Measurements from ENCODE around the gene SETD1B. TPM values are rescaled to one million over a fixed set of nuclear protein-coding genes. Genes with fewer than 3 reads are reported as not detected.
A peak's percentile ranks its signal among the peaks of the same experiment; 100 is the strongest.
"Not testable (repeated sequence)": the region's sequence is repeated elsewhere in the genome, so short reads cannot be mapped to it uniquely, and the experiment has no call there.

SETD1B gene
- polyA plus RNA-seq, 1 experiment: 1.1 TPM

DNA sequence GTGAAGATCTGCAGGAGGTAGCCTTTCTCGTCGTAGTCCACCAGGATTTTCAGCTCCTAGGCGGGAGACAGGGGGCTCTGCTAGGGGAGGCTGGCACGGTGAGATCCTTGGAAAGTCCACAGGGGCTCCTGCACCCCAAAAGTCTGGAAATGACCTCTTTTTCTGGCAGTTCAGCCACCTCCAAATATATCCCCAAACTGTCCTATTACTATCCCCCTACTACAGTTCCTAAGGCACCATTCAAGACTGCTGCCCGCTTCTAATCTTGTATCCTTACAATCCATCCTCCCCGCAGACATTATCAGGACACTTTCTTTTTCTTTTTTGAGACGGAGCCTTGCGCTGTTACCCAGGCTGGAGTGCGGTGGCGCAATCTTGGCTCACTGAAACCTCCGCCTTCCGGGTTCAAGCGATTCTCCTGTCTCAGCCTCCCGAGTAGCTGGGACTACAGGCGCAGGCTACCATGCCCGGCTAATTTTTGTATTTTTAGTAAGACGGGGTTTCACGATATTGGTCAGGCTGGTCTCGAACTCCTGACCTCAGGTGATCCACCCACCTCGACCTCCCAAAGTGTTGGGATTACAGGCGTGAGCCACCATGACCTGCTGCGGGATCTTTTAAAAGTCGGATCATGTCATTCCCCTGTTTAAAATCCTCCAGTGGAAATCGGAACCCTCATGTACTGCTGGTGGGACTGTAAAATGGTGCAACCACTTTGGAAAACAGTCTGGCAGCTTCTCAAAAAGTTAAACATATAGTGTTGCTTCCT lies 36.4 kb downstream of the SETD1B start:
- Histone ChIP-seq H3K4me3 (ENCODE audit: low read depth, low read length) (peak overlapping the region; percentile 75), H3K27me3 (ENCODE audit: control insufficient read depth, insufficient read depth, low read length) (no peaks in the 10 kb centered on the region), H3K9me3 (ENCODE audit: control insufficient read depth, insufficient read depth, low read length) (peaks cover 4% of the 10 kb centered on the region; the same call in 1 of the 2 replicates), H3K27ac (ENCODE audit: low read depth, low read length) (no peak overlapping the region)
- POLR2A ChIA-PET: no interaction called here
- DNase-seq (ENCODE audit: low read depth, low spot score): no peak
- TF ChIP-seq, protein P1, sequence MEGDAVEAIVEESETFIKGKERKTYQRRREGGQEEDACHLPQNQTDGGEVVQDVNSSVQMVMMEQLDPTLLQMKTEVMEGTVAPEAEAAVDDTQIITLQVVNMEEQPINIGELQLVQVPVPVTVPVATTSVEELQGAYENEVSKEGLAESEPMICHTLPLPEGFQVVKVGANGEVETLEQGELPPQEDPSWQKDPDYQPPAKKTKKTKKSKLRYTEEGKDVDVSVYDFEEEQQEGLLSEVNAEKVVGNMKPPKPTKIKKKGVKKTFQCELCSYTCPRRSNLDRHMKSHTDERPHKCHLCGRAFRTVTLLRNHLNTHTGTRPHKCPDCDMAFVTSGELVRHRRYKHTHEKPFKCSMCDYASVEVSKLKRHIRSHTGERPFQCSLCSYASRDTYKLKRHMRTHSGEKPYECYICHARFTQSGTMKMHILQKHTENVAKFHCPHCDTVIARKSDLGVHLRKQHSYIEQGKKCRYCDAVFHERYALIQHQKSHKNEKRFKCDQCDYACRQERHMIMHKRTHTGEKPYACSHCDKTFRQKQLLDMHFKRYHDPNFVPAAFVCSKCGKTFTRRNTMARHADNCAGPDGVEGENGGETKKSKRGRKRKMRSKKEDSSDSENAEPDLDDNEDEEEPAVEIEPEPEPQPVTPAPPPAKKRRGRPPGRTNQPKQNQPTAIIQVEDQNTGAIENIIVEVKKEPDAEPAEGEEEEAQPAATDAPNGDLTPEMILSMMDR (IDR thresholded peaks at IDR 0.05; ENCODE audit: low read depth, low read length): no peak
- CTCF ChIA-PET: interaction anchor here (0.7 to 6.8 kb wide), 4 partner anchors 7 to 48 kb away, joined by 4 to 38 read pairs (median 6); partner anchors contain the start of genes PSMD9 and RHOF

DNA sequence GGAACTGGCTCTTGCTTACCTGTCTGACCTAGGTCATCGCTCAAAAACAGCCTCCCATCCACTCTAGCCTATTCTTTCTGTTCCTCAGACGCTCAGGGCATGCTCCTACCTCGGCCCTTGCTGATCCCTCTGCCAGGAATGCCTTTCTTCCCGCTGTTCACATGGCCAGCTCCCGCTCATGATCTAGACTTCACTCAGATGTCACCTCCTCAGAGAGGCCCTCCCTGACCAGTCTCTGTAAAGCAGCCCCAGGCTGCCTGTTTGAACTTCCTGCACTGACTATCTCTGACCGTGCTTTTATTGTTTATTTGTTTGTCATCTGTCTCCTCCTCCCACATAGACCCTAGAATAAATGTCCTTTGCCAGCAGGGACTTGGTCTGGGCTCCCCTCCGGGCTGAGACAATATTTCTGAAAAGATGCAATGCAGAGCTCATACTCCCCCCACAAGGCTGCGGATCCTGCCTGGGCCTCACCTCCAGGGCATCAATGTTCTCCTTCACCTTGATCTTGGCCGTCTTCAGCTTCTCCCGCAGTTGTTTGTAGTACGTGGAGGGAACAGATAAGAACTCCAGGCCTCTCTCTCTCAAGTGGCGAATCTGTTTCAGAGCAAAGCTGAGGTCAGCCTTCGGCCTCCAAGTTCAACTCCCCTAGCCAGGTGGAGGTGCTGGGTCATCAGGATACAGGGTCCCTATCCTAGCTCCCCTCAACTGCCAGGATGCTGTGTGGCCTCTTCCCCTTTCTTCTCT lies 39.6 kb downstream of the SETD1B start:
- DNase-seq (ENCODE audit: low read depth, low spot score): no peak
- ChIA-PET POLR2A (interaction anchor here (0.6 to 0.8 kb wide), 2 partner anchors 55 to 504 kb away, joined by 3 to 7 read pairs; no protein-coding TSS in a partner anchor), CTCF (interaction anchor here (0.5 to 1.3 kb wide), 3 partner anchors 45 to 144 kb away, joined by 4 to 6 read pairs (median 4); partner anchors contain the start of gene PSMD9)
- H3K9me3 ChIP-seq (ENCODE audit: control insufficient read depth, insufficient read depth, low read length): peaks cover 4% of the 10 kb centered on the region; the same call in 1 of the 2 replicates
- H3K27ac ChIP-seq (ENCODE audit: low read depth, low read length): no peak overlapping the region
- no peaks in the 10 kb centered on the region for H3K27me3 ChIP-seq (ENCODE audit: control insufficient read depth, insufficient read depth, low read length)
- TF ChIP-seq, protein P1 (IDR thresholded peaks at IDR 0.05; ENCODE audit: low read depth, low read length): no peak
- no peak overlapping the region for H3K4me3 ChIP-seq (ENCODE audit: low read depth, low read length)

DNA sequence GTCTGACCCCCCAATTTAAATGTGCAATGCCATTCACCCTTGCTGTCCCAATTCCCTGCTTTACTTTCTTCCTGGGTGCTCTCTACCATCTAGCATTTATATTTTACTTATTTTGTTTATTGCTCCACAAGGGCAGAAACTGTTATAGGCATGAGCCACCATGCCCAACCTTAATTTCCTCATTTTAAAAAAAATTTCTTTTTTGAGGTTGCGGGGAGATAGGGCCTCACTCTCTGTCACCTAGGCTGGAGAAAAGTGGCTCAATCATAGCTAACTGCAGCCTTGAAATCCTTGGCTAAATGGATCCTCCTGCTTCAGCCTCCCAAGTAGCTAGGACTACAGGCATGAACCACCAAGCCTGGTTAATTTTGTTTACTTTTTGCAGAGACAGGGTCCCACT lies 41.9 kb downstream of the SETD1B start:
- TF ChIP-seq, protein P1 (IDR thresholded peaks at IDR 0.05; ENCODE audit: low read depth, low read length): no peak
- H3K4me3 ChIP-seq (ENCODE audit: low read depth, low read length): no peak overlapping the region
- CTCF ChIA-PET: no interaction called here
- no peak overlapping the region for H3K27ac ChIP-seq (ENCODE audit: low read depth, low read length)
- POLR2A ChIA-PET: interaction anchor here (0.5 to 0.6 kb wide), 2 partner anchors 16 to 49 kb away, joined by 3 read pairs; no protein-coding TSS in a partner anchor
- H3K9me3 ChIP-seq (ENCODE audit: control insufficient read depth, insufficient read depth, low read length): no peaks in the 10 kb centered on the region
- no peak for DNase-seq (ENCODE audit: low read depth, low spot score)
- no peaks in the 10 kb centered on the region for H3K27me3 ChIP-seq (ENCODE audit: control insufficient read depth, insufficient read depth, low read length)

DNA sequence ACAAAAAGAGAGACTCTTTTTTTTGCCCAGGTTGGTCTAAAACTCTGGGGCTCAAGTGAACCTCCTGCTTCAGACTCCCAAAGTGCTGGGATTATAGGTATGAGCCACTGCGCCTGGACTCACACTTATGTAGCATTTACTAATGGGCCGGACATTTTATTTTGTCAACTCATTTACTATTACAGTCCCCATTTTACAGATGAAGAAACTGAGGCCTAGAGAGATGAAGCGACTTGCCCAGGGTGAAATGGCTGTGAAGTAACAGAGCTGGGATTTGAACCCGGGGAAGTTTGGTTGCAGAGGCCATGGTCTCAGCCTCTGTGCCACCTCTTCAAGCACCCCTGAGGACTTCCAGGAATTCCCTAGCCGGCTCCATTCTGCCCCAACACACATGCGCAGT lies 45.4 kb downstream of the SETD1B start:
- ChIA-PET POLR2A (no interaction called here), CTCF (no interaction called here)
- TF ChIP-seq, protein P1 (IDR thresholded peaks at IDR 0.05; ENCODE audit: low read depth, low read length): no peak
- no peak for DNase-seq (ENCODE audit: low read depth, low spot score)
- Histone ChIP-seq H3K9me3 (ENCODE audit: control insufficient read depth, insufficient read depth, low read length) (no peaks in the 10 kb centered on the region), H3K27ac (ENCODE audit: low read depth, low read length) (no peak overlapping the region), H3K4me3 (ENCODE audit: low read depth, low read length) (no peak overlapping the region), H3K27me3 (ENCODE audit: control insufficient read depth, insufficient read depth, low read length) (no peaks in the 10 kb centered on the region)

DNA sequence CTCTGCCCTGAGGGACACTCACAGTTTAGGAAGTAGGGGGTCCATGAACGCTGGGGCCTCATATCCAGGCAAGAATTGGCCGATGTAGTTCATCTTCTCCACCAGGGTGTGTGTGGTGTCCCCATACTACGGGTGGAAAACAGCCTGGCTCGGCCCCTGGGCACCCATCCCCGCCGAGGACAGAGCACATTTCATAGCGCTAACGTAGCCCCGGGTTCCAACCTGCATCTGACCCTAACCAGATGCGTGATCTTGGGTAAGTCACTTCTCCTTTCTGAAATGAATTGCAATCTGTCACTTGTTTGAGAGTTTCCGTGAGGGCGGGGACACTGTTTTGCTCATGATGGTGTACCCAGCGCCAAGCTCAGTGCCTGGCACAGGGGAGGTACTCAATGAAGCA lies 45.9 kb downstream of the SETD1B start:
- H3K27me3 ChIP-seq (ENCODE audit: control insufficient read depth, insufficient read depth, low read length): no peaks in the 10 kb centered on the region
- DNase-seq (ENCODE audit: low read depth, low spot score): no peak
- CTCF ChIA-PET: no interaction called here
- H3K27ac ChIP-seq (ENCODE audit: low read depth, low read length): no peak overlapping the region
- no peaks in the 10 kb centered on the region for H3K9me3 ChIP-seq (ENCODE audit: control insufficient read depth, insufficient read depth, low read length)
- TF ChIP-seq, protein P1 (IDR thresholded peaks at IDR 0.05; ENCODE audit: low read depth, low read length): no peak
- POLR2A ChIA-PET: no interaction called here
- H3K4me3 ChIP-seq (ENCODE audit: low read depth, low read length): no peak overlapping the region

DNA sequence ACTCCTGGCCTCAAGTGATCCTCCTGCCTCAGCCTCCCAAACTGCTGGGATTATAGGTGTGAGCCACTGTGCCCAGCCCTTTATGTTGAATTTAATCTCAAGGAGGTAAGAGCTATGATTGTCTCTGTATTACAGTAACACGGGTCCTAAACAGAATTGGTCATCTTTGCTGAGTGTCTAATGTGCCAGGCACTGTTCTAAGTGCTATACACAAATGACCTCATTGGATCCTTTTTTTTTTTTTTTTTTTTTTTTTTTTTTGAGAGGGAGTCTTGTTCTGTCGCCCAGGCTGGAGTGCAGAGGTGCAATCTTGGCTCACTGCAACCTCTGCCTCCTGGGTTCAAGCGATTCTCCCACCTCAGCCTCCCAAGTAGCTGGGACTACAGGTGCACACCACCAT lies 48.6 kb downstream of the SETD1B start:
- DNase-seq (ENCODE audit: low read depth, low spot score); POLR2A ChIA-PET; H3K4me3 ChIP-seq (ENCODE audit: low read depth, low read length); H3K9me3 ChIP-seq (ENCODE audit: control insufficient read depth, insufficient read depth, low read length); H3K27me3 ChIP-seq (ENCODE audit: control insufficient read depth, insufficient read depth, low read length); H3K27ac ChIP-seq (ENCODE audit: low read depth, low read length): not testable (repeated sequence)
- CTCF ChIA-PET: interaction anchor here (0.9 kb wide), 1 partner anchor 58 kb away, joined by 4 read pairs; no protein-coding TSS in a partner anchor
